Ovary (tissue), 9 donors: ENCODE results near the gene CDK10. TPM values are rescaled to one million over a fixed set of nuclear protein-coding genes. Genes with fewer than 3 reads are reported as not detected.

Experiments
- DNase-seq, 5 donors: peaks; one replicate each; pipeline ENCODE4 v3.0.0-alpha.2; 2019 to 2020
- H3K27ac ChIP-seq, 2 donors: fragments of 200-600 bp; one replicate each; pipeline versions ENCODE4 v1.5.1 to v1.8.0; 2019 to 2022
- H3K27me3 ChIP-seq: fragments of 200-600 bp; one replicate; pipeline ENCODE4 v1.8.0; 2022
- H3K36me3 ChIP-seq: fragments of 200-600 bp; sonication (generic); one replicate; pipeline ENCODE4 v1.5.1; 2019
- H3K4me1 ChIP-seq: one replicate; pipeline ENCODE4 v1.8.1; 2013; ENCODE audit warnings: mild to moderate bottlenecking, moderate library complexity; ENCODE audit not compliant: insufficient read depth
- H3K4me3 ChIP-seq: fragments of 200-600 bp; sonication (generic); one replicate; pipeline ENCODE4 v1.5.1; 2017
- H3K9me3 ChIP-seq, 2 donors: fragments of 200-600 bp in 1 of 2; sonication (generic) in 1 of 2; one replicate each; pipeline versions ENCODE4 v1.5.1 to v1.8.1; 2013 to 2019; ENCODE audit warnings: mild to moderate bottlenecking in 1 of 2, moderate library complexity in 1 of 2
- EP300 ChIP-seq: sonication (generic); formaldehyde crosslinking; IDR thresholded peaks from one replicate; pipeline ENCODE4 v1.6.1; 2017; ENCODE audit warnings: antibody characterized with exemption
- POLR2A ChIP-seq: fragments of 450-650 bp; IDR thresholded peaks from one replicate; pipeline ENCODE4 v1.6.1; 2017; ENCODE audit warnings: antibody characterized with exemption, mild to moderate bottlenecking, moderate library complexity
- WGBS, 3 donors: extraction: QIAGEN DNeasy Blood & Tissue Kit in 1 of 3; methylation state at CpG; one replicate each; pipeline versions ENCODE4 v1.1.5 to v1.1.7; 2013 to 2017; 5-methylcytosine and 5-hydroxymethylcytosine counted together
- intact Hi-C, 4 donors: fragments of 100-400 bp; cut with DNase I; formaldehyde crosslinking; loops; one replicate each; pipeline versions ENCODE4 v1.11.0 to v1.15.1; 2022 to 2023
- polyA plus RNA-seq, 2 donors: library from polyadenylated mRNA; stranded (reverse); fragments of 200-250 nt in 1 of 2; fragments of 350-450 nt in 1 of 2; fragmentation: Illumina TruSeq in 1 of 2; extraction: RNeasy Lipid Tissue Mini Kit (QIAGEN cat#74804) in 1 of 2; gene quantifications; one replicate each; pipeline ENCODE4 v1.2.3, GENCODE V29; 2013 to 2014
- total RNA-seq, 7 donors: library from RNA; depleted of rRNA in 2 of 7; stranded (reverse); fragments of >200 nt in 2 of 7; fragmentation: NEBNext Ultra II Directional in 3 of 7; extraction: Animal tissue kit (Norgen Biotek cat#: 25700) in 3 of 7; gene quantifications; one replicate each; pipeline versions ENCODE4 v1.1.0 to v1.2.4, GENCODE V29; 2016 to 2023
- TF ChIP-seq, protein P1 (sequence below), 3 donors: fragments of 450-650 bp in 2 of 3; fragments of 200-600 bp in 1 of 3; IDR thresholded peaks; one replicate each; pipeline versions ENCODE4 v1.5.1 to v1.8.0; 2016 to 2022; ENCODE audit warnings: antibody characterized with exemption in 3 of 3, mild to moderate bottlenecking in 1 of 3
- donor health status: DM: no; HTN: no; CAD: no; lungs with moderate emphysema.
- donor health status: DM: no; HTN: no; CAD: no.
- donor health status: Bipolar disorder and iron deficiency.
- donor health status: DM: yes; HTN: yes; CAD: no.
- donor health status: DM: no; HTN: no; CAD: no.
- donor health status: DM: yes; HTN: yes; CAD: no.

Gene CDK10
- total and polyA plus RNA-seq, 9 donors: 16.9 to 62.1 (median 51.9) TPM

DNA sequence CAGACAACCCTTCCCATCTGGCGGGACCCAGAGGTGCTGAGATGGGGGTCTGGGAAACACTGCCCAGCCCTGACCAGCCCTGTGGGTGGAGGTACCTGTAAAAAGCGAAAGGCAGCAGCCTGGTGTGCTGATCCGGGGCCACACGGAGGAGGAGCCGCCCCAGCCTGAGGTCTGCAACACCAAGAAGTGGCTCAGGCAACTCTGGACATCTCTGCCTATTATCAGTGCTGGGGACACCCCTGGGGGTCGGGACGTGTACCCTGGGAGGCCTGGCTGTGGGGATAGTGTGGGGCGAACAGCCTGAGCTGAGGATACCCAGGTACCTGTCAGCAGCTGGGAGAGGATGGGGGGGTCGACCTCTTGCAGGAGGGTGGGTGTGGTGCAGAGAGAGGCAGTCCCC, 52.9 kb downstream of the CDK10 start:
- no peak overlapping the region for H3K27ac ChIP-seq
- DNase-seq: no peak
- H3K4me1 ChIP-seq: no peaks in the 10 kb centered on the region
- no peaks in the 10 kb centered on the region for H3K36me3 ChIP-seq
- TF ChIP-seq POLR2A (no peak), EP300 (no peak)
- TF ChIP-seq, protein P1, sequence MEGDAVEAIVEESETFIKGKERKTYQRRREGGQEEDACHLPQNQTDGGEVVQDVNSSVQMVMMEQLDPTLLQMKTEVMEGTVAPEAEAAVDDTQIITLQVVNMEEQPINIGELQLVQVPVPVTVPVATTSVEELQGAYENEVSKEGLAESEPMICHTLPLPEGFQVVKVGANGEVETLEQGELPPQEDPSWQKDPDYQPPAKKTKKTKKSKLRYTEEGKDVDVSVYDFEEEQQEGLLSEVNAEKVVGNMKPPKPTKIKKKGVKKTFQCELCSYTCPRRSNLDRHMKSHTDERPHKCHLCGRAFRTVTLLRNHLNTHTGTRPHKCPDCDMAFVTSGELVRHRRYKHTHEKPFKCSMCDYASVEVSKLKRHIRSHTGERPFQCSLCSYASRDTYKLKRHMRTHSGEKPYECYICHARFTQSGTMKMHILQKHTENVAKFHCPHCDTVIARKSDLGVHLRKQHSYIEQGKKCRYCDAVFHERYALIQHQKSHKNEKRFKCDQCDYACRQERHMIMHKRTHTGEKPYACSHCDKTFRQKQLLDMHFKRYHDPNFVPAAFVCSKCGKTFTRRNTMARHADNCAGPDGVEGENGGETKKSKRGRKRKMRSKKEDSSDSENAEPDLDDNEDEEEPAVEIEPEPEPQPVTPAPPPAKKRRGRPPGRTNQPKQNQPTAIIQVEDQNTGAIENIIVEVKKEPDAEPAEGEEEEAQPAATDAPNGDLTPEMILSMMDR (IDR thresholded peaks at IDR 0.05): no peak
- no peak overlapping the region for H3K4me3 ChIP-seq
- 84 to 86% (median 84%) methylated on average over 9 of the region's 9 CpGs for WGBS, 3 donors
- H3K9me3 ChIP-seq: no peaks in the 10 kb centered on the region
- no peaks in the 10 kb centered on the region for H3K27me3 ChIP-seq
- intact Hi-C loops: no loop called here

DNA sequence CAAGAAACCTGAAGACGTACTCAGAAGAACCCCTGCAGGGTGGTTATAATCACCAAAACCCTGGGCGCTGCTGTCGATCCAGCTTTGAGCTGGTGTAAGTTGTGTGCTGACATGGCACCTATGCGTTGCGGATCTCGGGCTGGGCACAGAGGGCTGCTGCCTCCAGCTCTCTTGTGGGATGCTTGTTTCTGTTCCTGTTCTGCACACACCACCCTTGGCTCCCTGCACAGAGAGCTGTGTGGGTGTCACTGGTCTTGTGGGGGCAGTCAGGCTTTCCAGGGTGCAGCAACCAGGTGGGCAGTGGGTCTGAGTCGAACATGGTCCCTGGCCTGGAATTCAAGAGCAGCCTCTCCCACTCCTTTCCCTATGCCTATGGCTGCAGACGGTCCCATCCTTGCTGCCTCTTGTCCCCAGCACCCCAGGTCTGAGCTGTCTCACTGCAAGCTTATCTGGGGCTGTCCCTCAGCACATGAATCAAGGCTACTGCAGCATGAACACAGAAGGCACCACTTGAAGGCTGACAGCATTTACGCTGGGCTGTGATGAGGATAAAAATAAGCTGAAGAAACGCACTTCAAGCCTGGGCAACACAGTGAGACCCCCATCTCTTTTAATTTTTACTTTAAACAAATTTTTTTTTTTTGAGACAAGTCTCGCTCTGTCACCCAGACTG, 55.0 kb downstream of the CDK10 start:
- no peak for TF ChIP-seq EP300
- no peak for DNase-seq
- Histone ChIP-seq H3K4me1 (peaks cover 5% of the 10 kb centered on the region), H3K36me3 (no peaks in the 10 kb centered on the region), H3K27ac (no peak overlapping the region), H3K4me3 (no peak overlapping the region), H3K9me3 (no peaks in the 10 kb centered on the region), H3K27me3 (no peaks in the 10 kb centered on the region)
- WGBS, 3 donors: 70 to 78% (median 78%) methylated on average over 11 of the region's 11 CpGs
- intact Hi-C loops: no loop called here

DNA sequence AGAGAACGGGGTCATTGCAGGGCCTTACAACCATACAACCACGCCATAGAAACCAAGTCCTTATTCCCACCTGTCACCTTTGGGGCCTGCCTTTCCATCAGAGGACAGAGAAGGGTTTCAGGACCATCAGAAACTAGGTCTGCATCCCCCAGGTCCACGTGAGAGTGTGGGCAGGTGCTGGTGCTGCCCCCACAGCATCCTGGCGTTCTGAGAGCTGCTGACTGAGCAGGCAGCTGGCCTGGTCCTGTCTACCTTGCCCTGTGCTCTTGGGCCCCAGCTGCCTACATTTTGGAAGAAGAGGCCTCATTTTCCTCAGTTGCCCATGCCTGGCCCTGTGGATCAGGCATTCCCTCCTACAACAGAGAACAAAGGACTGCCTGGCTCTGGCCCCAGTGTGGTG, 56.5 kb downstream of the CDK10 start:
- 59 to 84% (median 66%) methylated on average over 4 of the region's 4 CpGs for WGBS, 3 donors
- H3K9me3 ChIP-seq: no peaks in the 10 kb centered on the region
- DNase-seq: no peak
- H3K36me3 ChIP-seq: no peaks in the 10 kb centered on the region
- H3K4me3 ChIP-seq: no peak overlapping the region
- peaks cover 5% of the 10 kb centered on the region for H3K4me1 ChIP-seq
- no peaks in the 10 kb centered on the region for H3K27me3 ChIP-seq
- intact Hi-C loops: no loop called here
- H3K27ac ChIP-seq: no peak overlapping the region
- TF ChIP-seq, protein P1 (IDR thresholded peaks at IDR 0.05): no peak
- TF ChIP-seq EP300 (no peak), POLR2A (no peak)

DNA sequence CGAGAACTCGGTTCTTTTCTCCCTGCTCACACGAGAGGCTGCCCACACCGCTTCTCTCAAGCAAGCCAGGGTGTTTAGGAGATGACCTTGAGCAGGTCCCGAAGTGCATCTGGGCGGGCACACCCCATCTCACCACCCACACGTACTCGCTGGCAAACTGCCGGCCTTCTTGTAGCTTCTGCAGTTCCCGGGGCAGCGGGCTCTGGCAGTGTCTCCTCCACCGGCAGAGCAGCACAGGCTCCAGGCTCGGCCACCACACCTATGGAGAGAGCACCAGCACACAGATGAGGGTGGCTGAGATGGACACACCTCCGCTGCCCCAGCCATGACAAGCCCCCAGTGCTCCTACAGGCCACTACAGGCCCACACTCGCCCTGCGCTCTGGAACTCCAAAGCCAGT, 58.3 kb downstream of the CDK10 start:
- WGBS, 3 donors: 43 to 76% (median 51%) methylated on average over 16 of the region's 16 CpGs
- intact Hi-C loops: no loop called here
- TF ChIP-seq, protein P1 (IDR thresholded peaks at IDR 0.05): no peak
- Histone ChIP-seq H3K4me3 (no peak overlapping the region), H3K36me3 (no peaks in the 10 kb centered on the region), H3K27me3 (no peaks in the 10 kb centered on the region), H3K4me1 (peaks cover 5% of the 10 kb centered on the region), H3K27ac (no peak overlapping the region), H3K9me3 (no peaks in the 10 kb centered on the region)
- DNase-seq: peak; percentile 35 to 86 (median 68)

Other genes with a start within 250 kb of the CDK10 start
- 100 to 1,000 TPM in 5 of 7 donors, 10 to 100 TPM in 2; 56.1 to 188 (median 123) TPM for gene ANKRD11, start 196.1 kb upstream of the CDK10 start, total RNA-seq
- gene ANKRD11, start 196.1 kb upstream of the CDK10 start, polyA plus RNA-seq: 10 to 100 TPM; 52.1 to 68.5 TPM
- gene SPG7, start 178.3 kb upstream of the CDK10 start, total RNA-seq: 100 to 1,000 TPM in 3 of 7 donors, 10 to 100 TPM in 4; 73.5 to 145 (median 96.0) TPM
- 10 to 100 TPM; 48.9 to 76.7 TPM for gene SPG7, start 178.3 kb upstream of the CDK10 start, polyA plus RNA-seq
- gene RPL13, start 126.0 kb upstream of the CDK10 start, total RNA-seq: over 10,000 TPM in 2 of 7 donors, 1,000 to 10,000 TPM in 5; 4,259 to 21,366 (median 5,883) TPM
- gene RPL13, start 126.0 kb upstream of the CDK10 start, polyA plus RNA-seq: over 10,000 TPM in 1 of 2 donors, 1,000 to 10,000 TPM in 1; 1,317 to 14,290 TPM
- gene CPNE7, start 110.9 kb upstream of the CDK10 start, total RNA-seq: 1 to 10 TPM in 3 of 7 donors, under 1 TPM in 3, not detected in 1; 0.36 to 4.0 (median 1.2) TPM
- gene CPNE7, start 110.9 kb upstream of the CDK10 start, polyA plus RNA-seq: under 1 TPM in 1 of 2 donors, not detected in 1; 0.90 TPM
- gene DPEP1, start 73.0 kb upstream of the CDK10 start, total RNA-seq: 1 to 10 TPM in 3 of 7 donors, under 1 TPM in 3, not detected in 1; 0.30 to 5.7 (median 1.3) TPM
- 1 to 10 TPM in 1 of 2 donors, under 1 TPM in 1; 0.35 to 3.3 TPM for gene DPEP1, start 73.0 kb upstream of the CDK10 start, polyA plus RNA-seq
- gene CHMP1A, start 29.0 kb upstream of the CDK10 start, total RNA-seq: 10 to 100 TPM; 36.0 to 76.8 (median 54.2) TPM
- 10 to 100 TPM; 13.2 to 49.2 TPM for gene CHMP1A, start 29.0 kb upstream of the CDK10 start, polyA plus RNA-seq
- 1 to 10 TPM; 1.5 to 8.2 (median 5.8) TPM for gene SPATA33, start 28.9 kb upstream of the CDK10 start, total RNA-seq
- 1 to 10 TPM; 3.4 to 3.7 TPM for gene SPATA33, start 28.9 kb upstream of the CDK10 start, polyA plus RNA-seq
- gene SPATA2L, start 15.0 kb downstream of the CDK10 start, total RNA-seq: 10 to 100 TPM in 4 of 7 donors, 1 to 10 TPM in 3; 3.6 to 29.8 (median 11.1) TPM
- gene SPATA2L, start 15.0 kb downstream of the CDK10 start, polyA plus RNA-seq: 1 to 10 TPM in 1 of 2 donors, under 1 TPM in 1; 0.42 to 4.8 TPM
- gene VPS9D1, start 34.2 kb downstream of the CDK10 start, total RNA-seq: 10 to 100 TPM in 4 of 7 donors, 1 to 10 TPM in 3; 4.2 to 15.5 (median 10.0) TPM
- 1 to 10 TPM in 1 of 2 donors, under 1 TPM in 1; 0.50 to 9.7 TPM for gene VPS9D1, start 34.2 kb downstream of the CDK10 start, polyA plus RNA-seq
- 10 to 100 TPM; 21.7 to 39.9 (median 28.3) TPM for gene ZNF276, start 34.8 kb downstream of the CDK10 start, total RNA-seq
- gene ZNF276, start 34.8 kb downstream of the CDK10 start, polyA plus RNA-seq: 10 to 100 TPM in 1 of 2 donors, 1 to 10 TPM in 1; 7.1 to 25.2 TPM
- gene FANCA, start 130.0 kb downstream of the CDK10 start, total RNA-seq: 1 to 10 TPM in 6 of 7 donors, under 1 TPM in 1; 0.91 to 7.6 (median 5.1) TPM
- gene FANCA, start 130.0 kb downstream of the CDK10 start, polyA plus RNA-seq: 1 to 10 TPM; 2.0 to 2.2 TPM
- 10 to 100 TPM in 1 of 7 donors, 1 to 10 TPM in 5, under 1 TPM in 1; 0.95 to 28.7 (median 6.1) TPM for gene SPIRE2, start 141.8 kb downstream of the CDK10 start, total RNA-seq
- 1 to 10 TPM; 2.5 to 2.9 TPM for gene SPIRE2, start 141.8 kb downstream of the CDK10 start, polyA plus RNA-seq
- gene TCF25, start 186.9 kb downstream of the CDK10 start, total RNA-seq: 100 to 1,000 TPM; 132 to 210 (median 185) TPM
- 100 to 1,000 TPM; 122 to 186 TPM for gene TCF25, start 186.9 kb downstream of the CDK10 start, polyA plus RNA-seq
- 1 to 10 TPM; 3.6 to 8.5 (median 6.2) TPM for gene MC1R, start 232.2 kb downstream of the CDK10 start, total RNA-seq
- 1 to 10 TPM in 1 of 2 donors, under 1 TPM in 1; 0.42 to 4.4 TPM for gene MC1R, start 232.2 kb downstream of the CDK10 start, polyA plus RNA-seq
- gene TUBB3, start 236.7 kb downstream of the CDK10 start, total RNA-seq: 10 to 100 TPM in 1 of 7 donors, 1 to 10 TPM in 5, under 1 TPM in 1; 0.73 to 22.6 (median 2.5) TPM
- 1 to 10 TPM; 1.4 to 2.7 TPM for gene TUBB3, start 236.7 kb downstream of the CDK10 start, polyA plus RNA-seq